Adrenal gland (tissue), 12 donors: ENCODE measurements around the gene THBS2. TPM values are rescaled to one million over a fixed set of nuclear protein-coding genes. Genes with fewer than 3 reads are reported as not detected.
"Not testable (repeated sequence)": the region's sequence is repeated elsewhere in the genome, so short reads cannot be mapped to it uniquely, and the experiment has no call there.

Experiments used
- DNase-seq, 7 donors: peaks; one replicate each; pipeline ENCODE4 v3.0.0-alpha.2; 2019 to 2020
- H3K27ac ChIP-seq, 5 donors: fragments of 200-600 bp; sonication (generic) in 4 of 5; 1 replicate in 3 of 5; 2 replicates in 2 of 5; pipeline versions ENCODE4 v1.5.1 to v1.8.0; 2016 to 2020; ENCODE audit warnings: mild to moderate bottlenecking in 1 of 5
- H3K27me3 ChIP-seq: fragments of 200-600 bp; 2 replicates; pipeline ENCODE4 v1.8.0; 2021
- H3K36me3 ChIP-seq, 2 donors: fragments of 200-600 bp; replicated peaks in 1 of 2; 1 replicate in 1 of 2; 2 replicates in 1 of 2; pipeline versions ENCODE4 v1.5.1 to v1.8.0; 2018 to 2022
- H3K4me1 ChIP-seq, 2 donors: fragments of 200-600 bp; replicated peaks in 1 of 2; 1 replicate in 1 of 2; 2 replicates in 1 of 2; pipeline versions ENCODE4 v1.5.1 to v1.8.0; 2018 to 2021
- H3K4me3 ChIP-seq, 4 donors: fragments of 200-600 bp; sonication (generic) in 3 of 4; one replicate each; pipeline ENCODE4 v1.5.1; 2016 to 2018
- H3K9me3 ChIP-seq, 3 donors: fragments of 200-600 bp; sonication (generic) in 1 of 3; replicated peaks in 1 of 3; 1 replicate in 2 of 3; 2 replicates in 1 of 3; pipeline versions ENCODE4 v1.5.1 to v1.8.0; 2016 to 2021
- POLR2A ChIP-seq, 2 donors: fragments of 450-650 bp; IDR thresholded peaks; one replicate each; pipeline ENCODE4 v1.6.1; 2017; ENCODE audit warnings: antibody characterized with exemption in 2 of 2, mild to moderate bottlenecking in 2 of 2, moderate library complexity in 1 of 2
- WGBS, 4 donors: extraction: QIAGEN DNeasy Blood & Tissue Kit in 2 of 4; methylation state at CpG; one replicate each; pipeline versions ENCODE4 v1.1.5 to v1.1.7; 2013 to 2017; 5-methylcytosine and 5-hydroxymethylcytosine counted together
- intact Hi-C, 2 donors: fragments of 100-400 bp; cut with DNase I; formaldehyde crosslinking; loops; one replicate each; pipeline versions ENCODE4 v1.14.1 to v1.15.0; 2022 to 2023
- polyA plus RNA-seq, 3 donors: library from polyadenylated mRNA; stranded (reverse); fragments of 200-250 nt in 2 of 3; fragments of 350-450 nt in 1 of 3; fragmentation: Illumina TruSeq in 1 of 3; extraction: RNeasy Lipid Tissue Mini Kit (QIAGEN cat#74804) in 1 of 3; gene quantifications; one replicate each; pipeline ENCODE4 v1.2.3, GENCODE V29; 2013 to 2014
- total RNA-seq, 9 donors: library from RNA; depleted of rRNA in 4 of 9; stranded (reverse); fragments of >200 nt in 4 of 9; fragments of 120-200 nt in 1 of 9; fragmentation: NEBNext Ultra II Directional in 1 of 9; extraction: Animal tissue kit (Norgen Biotek cat#: 25700) in 1 of 9; gene quantifications; one replicate each; pipeline versions ENCODE4 v1.1.0 to v1.2.4, GENCODE V29; 2013 to 2023
- TF ChIP-seq, protein P1 (sequence below), 6 experiments: fragments of 450-650 bp in 4 of 6; fragments of 200-600 bp in 2 of 6; sonication (generic) in 1 of 6; IDR thresholded peaks; 1 replicate in 5 of 6; 2 replicates in 1 of 6; pipeline versions ENCODE4 v1.5.1 to v1.8.0; 2016 to 2021; ENCODE audit warnings: antibody characterized with exemption in 6 of 6, mild to moderate bottlenecking in 2 of 6, moderate library complexity in 1 of 6
- donor health status: healthy with polysubstance abuse.
- donor health status: Bipolar disorder and iron deficiency.
- donor health status: DM: yes; HTN: yes; CAD: no.
- donor health status: DM: no; HTN: no; CAD: no.
- donor health status: DM: no; HTN: no; CAD: no.
- donor health status: DM: yes; HTN: yes; CAD: no.

THBS2 gene
- total and polyA plus RNA-seq, 12 donors, result 5.6 to 72.7 (median 14.8) TPM

DNA sequence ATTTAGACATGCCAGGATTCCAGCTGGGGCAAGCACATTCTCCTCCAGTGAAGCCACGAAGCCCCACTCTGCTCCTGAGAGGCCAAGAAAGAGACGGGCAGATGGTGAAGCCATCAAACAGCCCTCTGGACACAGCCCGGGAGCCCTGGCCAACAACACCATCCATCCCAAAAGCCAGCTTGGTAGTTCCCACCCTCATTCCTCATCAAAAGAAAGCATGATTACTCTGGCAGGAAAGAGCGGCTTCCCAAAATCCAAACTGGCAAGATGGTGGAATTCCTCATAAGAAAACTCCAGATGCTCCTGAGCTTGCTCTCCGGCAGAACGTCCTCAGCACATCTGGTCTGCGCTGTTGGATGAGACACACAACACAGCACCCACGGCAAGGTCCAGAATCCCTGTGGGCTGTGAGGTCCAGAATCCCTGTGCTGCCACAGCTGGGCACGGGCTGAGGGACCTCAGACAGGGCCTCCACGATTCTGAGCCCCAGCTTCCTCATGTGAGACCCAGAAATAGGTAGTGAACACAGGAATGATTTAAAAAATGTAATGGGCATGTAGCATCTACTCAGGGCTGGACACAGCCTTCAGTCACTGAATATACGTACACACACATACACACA lies 52.6 kb downstream of the THBS2 start:
- Histone ChIP-seq H3K27ac (no peak overlapping the region), H3K9me3 (no peaks in the 10 kb centered on the region), H3K27me3 (no peaks in the 10 kb centered on the region), H3K4me1 (no peaks in the 10 kb centered on the region), H3K36me3 (no peaks in the 10 kb centered on the region), H3K4me3 (no peak overlapping the region)
- intact Hi-C loops, result no loop called here
- WGBS, 4 donors, result 69 to 88% (median 83%) methylated on average over 10 to 11 of the region's 11 CpGs
- no peak for DNase-seq
- TF ChIP-seq, protein P1, sequence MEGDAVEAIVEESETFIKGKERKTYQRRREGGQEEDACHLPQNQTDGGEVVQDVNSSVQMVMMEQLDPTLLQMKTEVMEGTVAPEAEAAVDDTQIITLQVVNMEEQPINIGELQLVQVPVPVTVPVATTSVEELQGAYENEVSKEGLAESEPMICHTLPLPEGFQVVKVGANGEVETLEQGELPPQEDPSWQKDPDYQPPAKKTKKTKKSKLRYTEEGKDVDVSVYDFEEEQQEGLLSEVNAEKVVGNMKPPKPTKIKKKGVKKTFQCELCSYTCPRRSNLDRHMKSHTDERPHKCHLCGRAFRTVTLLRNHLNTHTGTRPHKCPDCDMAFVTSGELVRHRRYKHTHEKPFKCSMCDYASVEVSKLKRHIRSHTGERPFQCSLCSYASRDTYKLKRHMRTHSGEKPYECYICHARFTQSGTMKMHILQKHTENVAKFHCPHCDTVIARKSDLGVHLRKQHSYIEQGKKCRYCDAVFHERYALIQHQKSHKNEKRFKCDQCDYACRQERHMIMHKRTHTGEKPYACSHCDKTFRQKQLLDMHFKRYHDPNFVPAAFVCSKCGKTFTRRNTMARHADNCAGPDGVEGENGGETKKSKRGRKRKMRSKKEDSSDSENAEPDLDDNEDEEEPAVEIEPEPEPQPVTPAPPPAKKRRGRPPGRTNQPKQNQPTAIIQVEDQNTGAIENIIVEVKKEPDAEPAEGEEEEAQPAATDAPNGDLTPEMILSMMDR (IDR thresholded peaks at IDR 0.05), result no peak
- no peak for TF ChIP-seq POLR2A (IDR thresholded peaks at IDR 0.05)

DNA sequence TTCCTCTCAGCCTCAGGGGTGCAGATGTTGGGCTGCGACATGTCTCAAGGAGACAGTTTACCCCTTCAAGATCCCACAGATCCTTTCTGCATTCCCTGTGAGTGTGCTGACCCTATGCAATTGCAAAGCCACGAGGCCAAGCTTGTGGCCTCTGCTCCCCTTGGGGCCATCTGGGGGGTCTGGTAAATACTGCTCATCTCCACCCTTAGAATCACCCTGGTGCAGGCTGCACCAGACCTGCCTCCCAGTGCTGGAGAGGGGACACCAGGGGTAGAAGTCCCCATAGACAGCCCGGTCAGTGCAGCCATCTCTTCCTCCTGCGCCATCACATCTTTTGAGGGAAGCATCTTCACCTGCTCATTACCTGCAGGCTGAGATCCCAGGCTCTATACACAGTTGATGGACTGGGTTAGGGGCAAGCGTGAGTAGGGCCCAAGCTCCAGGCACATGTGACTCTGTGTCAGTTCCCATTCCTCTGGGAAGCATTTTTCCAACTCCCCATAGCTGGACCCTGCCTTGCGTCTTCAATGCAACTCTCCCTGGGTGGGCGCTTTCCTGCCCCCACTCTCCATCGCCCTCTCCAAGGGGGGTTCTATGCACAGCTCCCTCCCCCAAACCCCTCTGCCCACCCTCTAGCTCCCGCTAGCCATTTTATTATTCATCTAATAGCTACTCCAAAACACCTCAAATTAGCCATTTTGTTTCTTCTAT lies 53.9 kb downstream of the THBS2 start:
- no peak overlapping the region for H3K4me3 ChIP-seq
- DNase-seq, result no peak
- no peaks in the 10 kb centered on the region for H3K9me3 ChIP-seq
- no peaks in the 10 kb centered on the region for H3K4me1 ChIP-seq
- intact Hi-C loops, result no loop called here
- H3K27ac ChIP-seq, result no peak overlapping the region
- 91 to 95% (median 93%) methylated on average over 8 to 9 of the region's 9 CpGs for WGBS, 4 donors
- no peak for TF ChIP-seq POLR2A (IDR thresholded peaks at IDR 0.05)
- TF ChIP-seq, protein P1 (IDR thresholded peaks at IDR 0.05), result no peak
- no peaks in the 10 kb centered on the region for H3K36me3 ChIP-seq
- H3K27me3 ChIP-seq, result no peaks in the 10 kb centered on the region

DNA sequence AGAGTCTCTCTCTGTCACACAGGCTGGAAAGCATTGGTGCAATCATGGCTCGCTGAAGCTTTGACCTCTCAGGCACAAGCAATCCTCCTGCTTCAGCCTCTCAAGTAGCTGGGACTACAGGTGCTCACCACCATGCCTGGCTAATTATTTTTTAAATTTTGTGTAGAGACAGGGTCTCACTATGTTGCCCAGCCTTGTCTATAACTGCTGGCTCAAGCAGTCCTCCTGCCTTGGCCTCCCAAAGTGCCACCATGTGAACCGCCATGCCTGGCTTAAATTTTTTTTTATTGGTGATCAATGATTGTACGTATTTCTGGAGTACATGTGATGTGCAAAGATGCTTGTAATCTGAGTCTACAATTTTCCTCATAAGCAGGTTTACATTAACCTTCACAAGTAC lies 54.8 kb downstream of the THBS2 start:
- Histone ChIP-seq H3K9me3 (no peaks in the 10 kb centered on the region), H3K36me3 (no peaks in the 10 kb centered on the region), H3K27ac (no peak overlapping the region), H3K4me1 (no peaks in the 10 kb centered on the region), H3K27me3 (no peaks in the 10 kb centered on the region), H3K4me3 (no peak overlapping the region)
- DNase-seq, result no peak
- TF ChIP-seq POLR2A (IDR thresholded peaks at IDR 0.05), result no peak
- TF ChIP-seq, protein P1 (IDR thresholded peaks at IDR 0.05), result no peak
- 93 to 100% (median 97%) methylated on average over 3 of the region's 3 CpGs for WGBS, 4 donors
- intact Hi-C loops, result no loop called here

DNA sequence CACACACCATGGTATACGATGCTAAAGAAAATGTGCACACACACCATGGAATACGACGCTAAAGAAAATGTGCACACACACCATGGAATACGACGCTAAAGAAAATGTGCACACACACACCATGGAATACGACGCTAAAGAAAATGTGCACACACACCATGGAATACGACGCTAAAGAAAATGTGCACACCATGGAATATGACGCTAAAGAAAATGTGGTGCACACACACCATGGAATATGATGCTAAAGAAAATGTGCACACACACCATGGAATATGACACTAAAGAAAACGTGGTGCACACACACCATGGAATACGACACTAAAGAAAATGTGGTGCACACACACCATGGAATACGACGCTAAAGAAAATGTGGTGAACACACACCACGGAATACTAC lies 55.7 kb downstream of the THBS2 start:
- H3K4me3 ChIP-seq, intact Hi-C loops, H3K36me3 ChIP-seq, H3K27me3 ChIP-seq, H3K9me3 ChIP-seq, H3K4me1 ChIP-seq, H3K27ac ChIP-seq, DNase-seq: not testable (repeated sequence)
- WGBS, 4 donors, result 91 to 94% (median 92%) methylated on average over 15 of the region's 15 CpGs

DNA sequence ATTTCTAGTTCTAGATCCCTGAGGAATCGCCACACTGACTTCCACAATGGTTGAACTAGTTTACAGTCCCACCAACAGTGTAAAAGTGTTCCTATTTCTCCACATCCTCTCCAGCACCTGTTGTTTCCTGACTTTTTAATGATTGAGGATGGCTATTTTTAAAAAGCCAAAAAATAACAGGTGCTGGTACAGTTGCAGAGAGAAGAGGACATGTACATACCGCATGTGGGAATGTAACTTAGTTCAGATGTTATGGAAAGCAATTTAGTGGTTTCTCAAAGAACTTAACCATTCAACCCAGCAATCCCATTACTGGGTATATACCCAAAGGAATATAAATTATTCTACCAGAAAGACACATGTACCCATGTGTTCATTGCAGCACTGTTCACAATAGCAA lies 57.4 kb downstream of the THBS2 start:
- H3K27me3 ChIP-seq, H3K36me3 ChIP-seq, H3K4me1 ChIP-seq, H3K27ac ChIP-seq, intact Hi-C loops, H3K4me3 ChIP-seq, H3K9me3 ChIP-seq, DNase-seq: not testable (repeated sequence)
- WGBS, 4 donors, result 31 to 95% (median 72%) methylated on average over 1 to 2 of the region's 2 CpGs
